GM12865 (cell line): ENCODE results near the gene TLCD3A.

Experiments
- DNase-seq: peaks from one replicate; pipeline ENCODE4 v3.0.0; 2010; ENCODE audit warnings: low read depth
- H3K4me3 ChIP-seq: 2 replicates; pipeline ENCODE4 v1.5.1; 2011; ENCODE audit warnings: mild to moderate bottlenecking, low read depth, low read length, control low read depth
- TF ChIP-seq, protein P1 (sequence below): IDR thresholded peaks from 2 replicates; pipeline ENCODE4 v1.5.1; 2011; ENCODE audit warnings: low read length, control low read depth, low read depth, inconsistent platforms; ENCODE audit not compliant: insufficient read depth; ENCODE audit errors: missing control alignments

Gene TLCD3A

DNA sequence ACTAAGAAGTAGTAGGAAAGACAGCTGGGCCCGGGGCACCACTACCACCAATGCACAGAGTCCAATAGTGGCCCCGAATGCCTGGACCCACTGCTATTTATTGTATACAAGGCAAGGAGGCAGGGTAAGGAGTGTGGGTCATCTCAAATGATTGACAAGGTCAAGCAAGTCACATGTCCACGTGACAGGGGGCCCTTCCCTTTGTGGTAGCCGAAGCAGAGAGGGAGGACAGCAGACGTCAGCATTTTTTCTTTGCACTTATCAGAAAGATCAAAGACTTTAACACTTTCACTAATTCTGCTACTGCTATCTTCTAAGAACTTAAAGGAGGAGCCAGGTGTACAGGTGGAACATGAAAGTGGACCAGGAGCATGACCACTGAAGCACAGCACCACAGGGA lies 24.3 kb upstream of the TLCD3A start:
- DNase-seq: no peak
- TF ChIP-seq, protein P1, sequence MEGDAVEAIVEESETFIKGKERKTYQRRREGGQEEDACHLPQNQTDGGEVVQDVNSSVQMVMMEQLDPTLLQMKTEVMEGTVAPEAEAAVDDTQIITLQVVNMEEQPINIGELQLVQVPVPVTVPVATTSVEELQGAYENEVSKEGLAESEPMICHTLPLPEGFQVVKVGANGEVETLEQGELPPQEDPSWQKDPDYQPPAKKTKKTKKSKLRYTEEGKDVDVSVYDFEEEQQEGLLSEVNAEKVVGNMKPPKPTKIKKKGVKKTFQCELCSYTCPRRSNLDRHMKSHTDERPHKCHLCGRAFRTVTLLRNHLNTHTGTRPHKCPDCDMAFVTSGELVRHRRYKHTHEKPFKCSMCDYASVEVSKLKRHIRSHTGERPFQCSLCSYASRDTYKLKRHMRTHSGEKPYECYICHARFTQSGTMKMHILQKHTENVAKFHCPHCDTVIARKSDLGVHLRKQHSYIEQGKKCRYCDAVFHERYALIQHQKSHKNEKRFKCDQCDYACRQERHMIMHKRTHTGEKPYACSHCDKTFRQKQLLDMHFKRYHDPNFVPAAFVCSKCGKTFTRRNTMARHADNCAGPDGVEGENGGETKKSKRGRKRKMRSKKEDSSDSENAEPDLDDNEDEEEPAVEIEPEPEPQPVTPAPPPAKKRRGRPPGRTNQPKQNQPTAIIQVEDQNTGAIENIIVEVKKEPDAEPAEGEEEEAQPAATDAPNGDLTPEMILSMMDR: no peak
- no peak overlapping the region for H3K4me3 ChIP-seq

DNA sequence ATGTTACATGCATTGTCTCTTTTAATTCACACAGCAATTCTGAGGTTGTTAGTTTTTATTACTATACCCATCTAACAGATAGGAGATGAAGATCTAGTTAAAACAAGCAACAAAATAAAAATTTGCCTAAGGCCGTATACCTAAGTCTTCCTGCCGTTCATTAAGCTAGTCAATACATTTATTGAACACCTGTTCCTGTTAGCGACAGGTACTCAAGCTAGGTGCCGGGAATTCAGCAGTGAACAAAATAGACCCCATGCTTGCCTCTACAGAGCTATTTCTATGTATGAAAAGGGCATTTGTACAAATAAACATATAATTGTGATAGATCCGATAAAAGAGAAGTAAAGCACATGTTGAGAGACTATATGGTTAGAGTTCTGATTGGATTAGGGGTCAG lies 14.3 kb upstream of the TLCD3A start:
- no peak for DNase-seq
- no peak overlapping the region for H3K4me3 ChIP-seq
- TF ChIP-seq, protein P1: no peak

DNA sequence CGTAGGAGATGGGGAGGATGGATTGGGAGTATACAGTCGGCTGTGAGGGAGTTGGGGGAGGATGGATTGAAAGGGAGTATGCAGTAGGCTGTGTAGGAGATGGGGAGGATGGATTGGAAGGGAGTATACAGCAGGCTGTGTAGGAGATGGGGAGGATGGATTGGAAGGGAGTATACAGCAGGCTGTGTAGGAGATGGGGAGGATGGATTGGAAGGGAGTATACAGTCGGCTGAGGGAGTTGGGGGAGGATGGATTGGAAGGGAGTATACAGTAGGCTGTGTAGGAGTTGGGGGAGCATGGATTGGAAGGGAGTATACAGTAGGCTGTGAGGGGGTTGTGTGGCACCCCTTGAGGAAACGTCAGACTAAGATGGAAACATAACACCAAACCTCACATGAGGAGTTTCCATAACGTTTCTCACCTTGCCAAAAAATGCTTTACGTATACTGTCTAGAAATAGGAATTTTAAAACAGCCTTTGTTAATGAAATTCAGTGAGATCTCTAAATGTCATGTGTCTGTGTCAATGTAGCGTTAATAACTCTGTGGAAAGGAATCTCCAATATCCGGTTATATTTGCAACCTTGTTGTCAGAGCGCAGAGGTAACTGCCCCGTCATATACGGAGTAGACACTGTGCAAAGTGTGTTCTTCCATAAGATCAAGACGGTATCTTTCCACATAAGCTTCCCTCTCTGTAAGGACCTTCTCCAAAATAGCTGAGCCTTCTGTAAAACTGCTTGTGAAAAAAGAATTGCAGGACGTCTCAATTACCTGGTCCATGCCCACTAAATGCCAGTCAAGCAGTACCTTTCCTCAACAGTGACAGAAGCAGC lies 11.5 kb upstream of the TLCD3A start:
- no peak overlapping the region for H3K4me3 ChIP-seq
- TF ChIP-seq, protein P1: no peak
- no peak for DNase-seq

DNA sequence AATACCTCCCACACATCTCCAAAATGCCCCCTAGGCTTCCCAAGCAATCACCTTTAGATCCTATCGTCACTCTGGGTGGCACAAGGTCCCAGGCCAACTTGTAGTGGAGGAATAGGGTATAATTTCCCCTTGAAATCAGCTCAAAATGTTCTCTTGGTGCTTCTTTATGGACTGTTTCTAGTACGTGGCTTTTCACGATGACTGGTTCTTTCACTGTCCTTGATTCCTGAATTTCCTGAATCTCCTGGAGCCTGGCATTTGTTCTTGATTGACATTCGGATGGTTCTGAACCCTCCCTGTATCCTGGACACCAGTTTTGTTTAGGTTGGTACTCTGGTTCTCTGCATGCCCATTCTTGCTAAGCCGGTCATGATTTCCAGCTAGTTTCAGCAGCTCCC lies 10.9 kb upstream of the TLCD3A start:
- no peak for DNase-seq
- TF ChIP-seq, protein P1: no peak

DNA sequence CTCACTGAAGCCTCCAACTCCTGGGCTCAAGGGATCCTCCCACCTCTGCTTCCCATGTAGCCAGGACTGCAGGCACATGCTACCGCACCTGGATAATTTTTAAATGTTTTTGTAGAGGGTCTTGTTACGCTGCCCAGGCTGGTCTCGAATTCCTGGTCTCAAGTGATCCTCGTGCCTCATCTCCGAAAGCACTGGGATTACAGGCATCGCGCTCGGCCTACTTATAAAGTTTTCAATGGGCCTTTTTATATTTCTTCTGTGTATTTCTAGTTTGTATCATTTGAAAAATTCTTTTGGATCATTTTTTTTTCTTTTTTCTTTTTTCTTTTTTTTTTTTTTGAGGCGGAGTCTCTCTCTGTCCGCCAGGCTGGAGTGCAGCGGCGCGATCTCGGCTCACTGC lies 7.3 kb upstream of the TLCD3A start:
- no peak overlapping the region for H3K4me3 ChIP-seq
- no peak for DNase-seq
- TF ChIP-seq, protein P1: no peak

More for the DNA sequence above, 10.9 kb upstream of the TLCD3A start:
- no peak overlapping the region for H3K4me3 ChIP-seq

DNA sequence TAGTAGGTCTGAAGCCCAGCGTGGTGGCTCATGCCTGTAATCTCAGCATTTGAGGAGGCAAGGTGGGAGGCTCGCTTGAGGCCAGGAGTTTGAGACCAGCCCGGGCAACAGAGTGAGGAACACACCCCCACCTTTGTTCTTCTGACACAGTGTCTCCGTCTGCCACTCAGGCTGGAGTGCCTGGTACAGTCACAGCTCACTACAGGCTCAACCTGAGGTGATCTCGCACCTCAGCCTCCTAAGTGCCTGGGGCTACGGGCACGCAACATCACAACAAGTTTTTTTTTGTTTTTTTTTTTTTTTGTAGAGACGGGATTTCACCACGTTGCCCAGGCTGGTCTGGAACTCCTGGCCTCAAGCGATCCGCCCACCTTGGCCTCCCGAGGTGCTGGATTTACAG lies 6.7 kb upstream of the TLCD3A start:
- TF ChIP-seq, protein P1: no peak
- DNase-seq: no peak
- H3K4me3 ChIP-seq: no peak overlapping the region

DNA sequence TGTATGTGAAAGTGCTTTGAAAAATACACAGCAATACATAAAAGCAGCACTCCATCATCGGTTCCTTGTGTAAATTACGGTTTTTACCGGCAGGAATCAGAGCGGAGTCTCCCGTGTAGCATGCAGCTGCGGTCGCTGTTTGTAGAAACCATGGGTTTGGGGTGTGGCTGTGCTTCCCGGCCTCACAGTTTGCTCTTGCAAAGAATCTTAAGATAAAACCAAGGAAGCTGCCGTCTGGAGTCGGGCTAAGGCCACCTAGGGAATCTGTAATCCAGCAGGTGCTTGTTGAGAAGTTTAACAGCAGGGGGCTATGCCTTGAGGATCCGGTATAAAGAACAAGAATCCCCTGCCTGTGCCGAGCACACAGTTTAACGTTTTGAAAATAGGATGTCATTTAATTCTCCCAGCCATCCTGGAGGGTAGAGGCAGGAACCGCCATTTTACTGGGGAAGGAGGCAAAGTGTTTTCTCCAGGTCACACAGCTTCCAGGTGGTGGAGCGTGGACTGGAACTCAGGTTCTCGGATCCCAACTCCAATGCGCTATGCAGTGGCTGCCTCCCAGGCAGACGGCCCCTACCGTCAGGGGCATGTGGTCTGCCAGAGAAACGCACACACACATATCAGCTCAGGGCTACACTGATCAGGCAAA lies 6.0 kb upstream of the TLCD3A start:
- no peak for DNase-seq
- no peak overlapping the region for H3K4me3 ChIP-seq
- TF ChIP-seq, protein P1: no peak
